AG09319 (cell line): ENCODE data around the gene SNAI1.
"Not testable (repeated sequence)": the region's sequence is repeated elsewhere in the genome, so short reads cannot be mapped to it uniquely, and the experiment has no call there.

Source experiments
- DNase-seq: peaks from one replicate; pipeline ENCODE4 v3.0.0-alpha.2; 2010; ENCODE audit warnings: low read depth; ENCODE audit errors: extremely low read depth
- TF ChIP-seq, protein P1 (sequence below): IDR thresholded peaks from 2 replicates; pipeline ENCODE4 v1.5.1; 2011; ENCODE audit warnings: low read depth, mild to moderate bottlenecking, inconsistent platforms, low read length, moderate library complexity

The SNAI1 gene

GRCh38 chr20:49990271-49990720 is 7.5 kb downstream of the SNAI1 start:
- no peak for DNase-seq
- TF ChIP-seq, protein P1, sequence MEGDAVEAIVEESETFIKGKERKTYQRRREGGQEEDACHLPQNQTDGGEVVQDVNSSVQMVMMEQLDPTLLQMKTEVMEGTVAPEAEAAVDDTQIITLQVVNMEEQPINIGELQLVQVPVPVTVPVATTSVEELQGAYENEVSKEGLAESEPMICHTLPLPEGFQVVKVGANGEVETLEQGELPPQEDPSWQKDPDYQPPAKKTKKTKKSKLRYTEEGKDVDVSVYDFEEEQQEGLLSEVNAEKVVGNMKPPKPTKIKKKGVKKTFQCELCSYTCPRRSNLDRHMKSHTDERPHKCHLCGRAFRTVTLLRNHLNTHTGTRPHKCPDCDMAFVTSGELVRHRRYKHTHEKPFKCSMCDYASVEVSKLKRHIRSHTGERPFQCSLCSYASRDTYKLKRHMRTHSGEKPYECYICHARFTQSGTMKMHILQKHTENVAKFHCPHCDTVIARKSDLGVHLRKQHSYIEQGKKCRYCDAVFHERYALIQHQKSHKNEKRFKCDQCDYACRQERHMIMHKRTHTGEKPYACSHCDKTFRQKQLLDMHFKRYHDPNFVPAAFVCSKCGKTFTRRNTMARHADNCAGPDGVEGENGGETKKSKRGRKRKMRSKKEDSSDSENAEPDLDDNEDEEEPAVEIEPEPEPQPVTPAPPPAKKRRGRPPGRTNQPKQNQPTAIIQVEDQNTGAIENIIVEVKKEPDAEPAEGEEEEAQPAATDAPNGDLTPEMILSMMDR, result no peak

GRCh38 chr20:49993301-49993751 is 10.5 kb downstream of the SNAI1 start:
- no peak for DNase-seq

DNA sequence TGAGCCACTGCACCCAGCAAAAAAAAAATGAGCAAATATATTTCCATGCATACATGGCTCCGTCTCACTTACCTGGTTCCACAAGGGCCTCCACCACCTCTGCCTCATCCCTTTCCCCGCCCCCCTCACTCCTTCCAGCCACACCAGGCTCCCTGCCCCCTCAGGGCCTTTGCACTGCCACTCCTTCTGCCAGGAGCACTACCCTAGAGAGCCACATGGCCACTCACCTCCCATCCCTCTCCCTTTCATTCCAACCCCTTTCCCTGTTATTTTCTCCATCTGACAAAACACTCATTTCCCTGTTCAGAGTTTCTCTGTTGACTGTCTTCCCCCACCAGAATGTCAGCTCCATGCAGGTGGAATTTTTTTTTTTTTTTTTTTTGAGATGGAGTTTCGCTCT is 12.8 kb downstream of the SNAI1 start:
- TF ChIP-seq, protein P1, result no peak
- no peak for DNase-seq

More at GRCh38 chr20:49993301-49993751, 10.5 kb downstream of the SNAI1 start:
- TF ChIP-seq, protein P1, result no peak

- DNase-seq, result not testable (repeated sequence)
These were observed 15.9 kb downstream of the SNAI1 start for GRCh38 chr20:49998478-49999188.

GRCh38 chr20:49999329-49999728 is 16.5 kb downstream of the SNAI1 start:
- no peak for DNase-seq
- TF ChIP-seq, protein P1, result no peak

- not testable (repeated sequence) for DNase-seq
These were observed 17.9 kb downstream of the SNAI1 start for GRCh38 chr20:50000548-50001222.

DNA sequence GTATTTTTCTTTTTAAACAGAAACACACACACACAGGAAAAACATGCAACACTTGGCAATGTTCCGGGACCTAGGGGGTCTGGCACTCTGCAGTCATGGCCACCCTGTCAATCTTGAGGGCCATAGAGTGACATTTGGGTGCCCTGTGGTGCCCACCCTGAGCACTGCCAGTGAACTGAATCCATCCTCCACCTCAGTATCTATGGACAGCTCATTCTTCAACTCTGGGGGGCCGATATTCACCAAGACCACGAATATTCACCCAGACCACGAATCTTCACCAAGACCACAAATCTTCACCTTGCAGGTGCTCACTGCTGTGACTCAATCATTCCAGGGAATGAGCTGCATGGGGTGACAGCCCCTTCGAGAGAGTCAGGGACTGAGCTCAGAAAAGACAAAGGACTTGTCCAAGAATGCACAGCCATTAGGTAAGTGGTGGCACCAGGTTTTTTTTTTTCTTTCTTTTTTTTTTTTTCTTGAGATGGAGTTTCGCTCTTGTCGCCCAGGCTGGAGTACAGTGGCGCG is 19.1 kb downstream of the SNAI1 start:
- TF ChIP-seq, protein P1, result no peak
- DNase-seq, result no peak

GRCh38 chr20:50003253-50003656 is 20.5 kb downstream of the SNAI1 start:
- TF ChIP-seq, protein P1, result no peak
- no peak for DNase-seq
